Activated CD4-positive, alpha-beta T cell treated with anti-CD3 and anti-CD28 coated beads for 1 hour (primary cell): ENCODE data around the gene ABCB1.
"Not testable (repeated sequence)": the region's sequence is repeated elsewhere in the genome, so short reads cannot be mapped to it uniquely, and the experiment has no call there.

ENCODE experiments used
- DNase-seq: peaks from one replicate; pipeline ENCODE4 v3.0.0-alpha.2; 2020

ABCB1 gene

DNA sequence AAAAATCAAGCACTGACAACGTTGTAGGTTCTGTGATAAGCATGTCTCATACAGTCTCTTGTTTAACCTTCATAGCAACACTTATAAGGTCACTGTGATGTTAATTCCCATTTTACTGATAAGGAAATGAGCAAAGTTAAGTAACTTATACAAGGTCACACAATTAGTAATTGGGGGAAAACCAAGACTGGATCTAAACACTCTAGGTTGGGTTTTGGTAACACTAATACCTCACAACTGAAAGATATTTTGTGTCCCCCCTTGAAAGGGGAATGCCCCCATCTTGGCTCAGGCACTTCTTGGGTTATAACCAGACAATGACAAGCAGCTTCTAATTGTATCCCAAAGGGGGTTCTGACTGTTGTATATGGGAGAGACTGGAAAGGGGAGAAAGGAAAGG is 89.2 kb downstream of the ABCB1 start:
- no peak for DNase-seq

DNA sequence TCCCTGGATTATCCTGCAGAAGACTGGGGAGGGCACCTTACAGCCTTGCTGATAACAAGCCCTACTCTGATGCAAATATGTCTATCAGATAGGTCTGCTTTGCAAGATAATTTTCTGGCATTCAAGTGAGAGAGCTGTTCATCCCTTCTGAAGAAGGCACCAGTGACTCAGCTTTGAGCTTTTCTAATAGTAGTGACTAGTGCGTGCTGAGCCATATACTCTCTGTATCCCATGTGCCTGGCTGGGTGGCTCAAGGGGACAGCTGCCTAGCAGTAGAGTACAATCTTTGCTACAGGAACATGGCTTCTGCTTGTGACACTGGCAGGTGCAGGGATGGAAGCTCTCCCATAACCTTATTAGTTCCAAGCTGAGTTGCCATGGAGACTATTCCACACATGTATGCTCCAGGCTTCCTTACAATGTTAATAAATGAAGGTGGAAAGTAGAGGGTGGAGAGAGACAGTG is 90.2 kb downstream of the ABCB1 start:
- no peak for DNase-seq

DNA sequence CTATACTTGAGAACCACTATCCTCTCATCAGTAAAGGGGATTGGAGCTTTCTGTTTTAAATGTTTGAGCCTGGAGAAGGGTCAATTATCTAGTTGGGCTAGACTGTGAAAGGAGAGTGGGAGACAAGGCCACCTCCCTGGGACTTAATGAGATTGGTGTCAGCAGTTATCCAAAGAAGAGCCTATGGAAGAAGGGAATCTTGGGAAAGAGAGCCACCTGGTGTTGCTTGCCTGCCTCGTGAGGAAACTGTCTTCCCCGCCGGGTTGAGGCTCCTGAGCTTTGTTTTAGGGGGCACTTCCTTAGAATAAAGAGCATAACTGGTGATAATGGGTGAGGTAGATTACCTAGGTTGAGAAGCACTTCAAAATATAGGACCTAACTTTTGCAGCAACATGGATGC is 93.2 kb downstream of the ABCB1 start:
- no peak for DNase-seq

DNA sequence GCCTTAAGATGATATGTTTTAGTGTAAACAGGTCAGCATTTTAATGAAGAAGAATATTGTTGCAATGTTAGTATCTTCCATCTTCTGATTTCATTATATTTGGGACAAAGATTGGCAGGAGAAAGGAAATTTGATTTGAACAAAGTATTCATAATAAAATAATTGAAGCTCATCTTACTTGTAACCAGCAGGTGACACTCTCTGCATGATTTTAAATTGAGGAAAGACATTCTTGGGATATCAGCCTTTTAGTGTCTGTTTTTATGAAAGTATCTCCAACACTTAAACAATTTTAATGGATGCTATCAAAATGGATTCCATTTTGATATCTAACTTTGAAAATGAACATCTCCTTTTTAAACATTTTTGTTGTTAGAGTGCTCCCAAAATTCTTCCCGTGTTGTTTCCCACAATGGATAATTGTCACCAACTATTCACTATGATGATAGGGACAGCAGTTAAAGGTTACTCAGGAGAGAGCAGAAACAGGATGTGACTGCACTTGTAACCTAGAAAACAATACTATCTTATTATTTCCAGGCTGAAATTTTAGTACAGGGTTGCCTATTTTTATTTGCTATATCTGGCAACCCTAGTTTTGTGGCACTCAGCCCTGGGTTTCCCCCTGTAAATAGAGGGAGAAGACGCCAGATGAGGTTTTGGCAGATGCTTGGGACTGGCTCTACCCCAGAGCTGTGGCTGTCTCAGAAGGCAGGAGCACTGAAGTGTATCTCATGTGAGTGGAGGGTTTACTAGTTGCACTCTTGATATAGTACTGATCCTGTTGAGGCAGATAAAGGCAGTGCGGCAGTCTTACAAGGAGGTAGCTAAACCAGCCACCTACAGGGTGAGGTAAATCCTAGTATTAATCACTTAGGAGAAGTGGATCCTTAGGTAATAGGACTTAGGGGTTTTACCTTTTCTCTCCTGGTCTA is 94.2 kb downstream of the ABCB1 start:
- DNase-seq, result no peak

DNA sequence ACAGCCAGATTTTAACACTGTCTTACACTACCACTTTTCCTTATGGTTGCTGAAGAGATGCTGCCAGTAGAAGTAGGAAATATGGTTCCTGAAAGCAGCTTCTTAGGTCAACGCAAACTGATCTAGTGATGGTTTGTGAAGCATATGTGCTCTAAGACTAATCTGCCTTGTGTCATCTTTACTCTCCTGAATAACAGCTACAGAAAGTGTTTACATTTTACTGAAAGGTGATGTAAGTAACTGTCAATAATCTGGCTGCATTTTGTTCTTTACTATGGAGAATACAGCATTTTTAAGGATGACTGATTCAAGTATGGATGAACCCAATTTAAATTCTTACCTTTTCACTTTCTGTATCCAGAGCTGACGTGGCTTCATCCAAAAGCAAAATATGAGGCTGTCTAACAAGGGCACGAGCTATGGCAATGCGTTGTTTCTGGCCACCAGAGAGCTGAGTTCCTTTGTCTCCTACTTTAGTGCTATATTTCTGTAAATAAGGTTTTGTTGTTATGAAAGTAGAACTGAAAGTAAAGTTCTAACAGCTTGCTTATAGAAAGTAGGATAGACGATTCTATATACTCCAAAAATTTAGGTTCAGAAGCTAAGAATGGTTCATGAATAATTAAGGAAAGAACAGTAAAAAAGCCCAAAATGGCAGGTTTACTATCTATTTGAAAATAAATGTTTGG is 95.0 kb downstream of the ABCB1 start:
- no peak for DNase-seq

DNA sequence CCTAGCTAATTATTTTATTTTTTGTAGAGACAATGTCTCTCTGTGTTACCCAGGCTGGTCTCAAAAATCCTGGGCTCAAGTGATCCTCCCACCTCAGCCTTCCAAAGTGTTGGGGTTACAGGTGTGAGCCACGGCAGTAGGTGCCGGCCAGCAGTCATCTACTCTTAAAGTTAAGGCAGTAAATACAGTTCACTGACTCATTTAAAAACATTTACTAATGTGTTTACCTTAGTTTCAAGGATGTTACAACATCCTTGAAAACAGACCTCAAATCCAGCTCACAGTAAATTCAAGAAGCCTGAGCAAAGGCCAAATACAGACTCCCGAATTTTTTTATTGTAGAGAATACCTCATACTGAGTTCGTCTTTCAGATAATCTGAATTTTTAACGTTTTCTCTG is 95.6 kb downstream of the ABCB1 start:
- DNase-seq, result no peak

DNA sequence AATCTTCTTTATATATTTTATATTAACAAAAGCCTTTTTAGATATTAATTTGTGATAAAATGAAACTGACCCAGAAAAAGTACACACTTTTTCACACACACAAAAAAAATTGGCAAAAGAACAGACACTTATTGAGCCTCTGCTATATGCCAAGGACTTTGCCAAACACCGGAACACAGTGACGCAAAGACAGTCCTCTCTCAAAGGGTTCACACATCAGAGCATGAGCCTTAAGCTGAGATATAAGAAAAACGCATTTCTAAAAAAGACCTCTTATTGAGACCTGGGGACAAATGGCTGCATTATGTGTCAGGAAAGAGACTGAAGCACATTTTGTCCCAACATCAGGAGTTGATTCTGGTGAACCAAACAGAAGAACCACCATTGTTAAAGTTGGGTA is 101.2 kb downstream of the ABCB1 start:
- DNase-seq, result no peak

DNA sequence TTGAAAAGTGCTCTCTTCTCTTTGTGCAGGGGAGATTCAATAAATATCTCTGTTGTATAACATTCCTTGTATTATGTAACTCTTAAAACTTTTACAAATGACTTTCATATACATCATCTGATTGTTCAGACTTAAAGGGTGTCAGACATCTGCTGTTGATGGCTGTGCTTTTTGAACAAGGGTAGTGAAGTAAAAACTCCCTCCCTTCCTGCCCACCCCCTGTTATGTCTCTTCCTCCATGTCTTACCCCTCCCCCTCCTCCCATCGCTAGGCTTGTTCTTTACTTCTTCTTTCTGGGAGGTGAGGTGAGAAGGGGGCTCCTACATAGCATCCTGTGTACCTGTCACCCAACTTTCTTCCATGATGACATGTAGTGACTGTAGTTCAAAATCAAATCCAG is 101.8 kb downstream of the ABCB1 start:
- no peak for DNase-seq

DNA sequence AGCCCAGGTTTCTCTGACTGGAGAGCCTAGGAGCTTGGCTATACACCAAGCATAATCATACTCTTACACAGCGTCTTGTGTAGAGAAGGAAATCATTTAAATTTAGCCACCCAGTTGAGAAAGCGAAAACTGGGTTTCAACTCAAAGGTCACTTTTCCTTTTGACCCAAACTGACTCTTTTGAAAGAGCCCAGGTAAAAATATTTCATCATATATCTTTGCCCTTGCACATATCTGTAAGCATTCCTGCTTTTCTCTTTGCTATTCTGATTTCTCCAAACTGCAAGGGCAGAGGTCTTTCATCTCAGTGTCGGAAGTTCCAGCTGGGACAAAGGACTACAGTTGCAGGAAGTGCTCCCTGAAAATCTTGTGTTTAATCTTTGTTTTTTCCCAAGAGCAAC is 103.2 kb downstream of the ABCB1 start:
- no peak for DNase-seq

DNA sequence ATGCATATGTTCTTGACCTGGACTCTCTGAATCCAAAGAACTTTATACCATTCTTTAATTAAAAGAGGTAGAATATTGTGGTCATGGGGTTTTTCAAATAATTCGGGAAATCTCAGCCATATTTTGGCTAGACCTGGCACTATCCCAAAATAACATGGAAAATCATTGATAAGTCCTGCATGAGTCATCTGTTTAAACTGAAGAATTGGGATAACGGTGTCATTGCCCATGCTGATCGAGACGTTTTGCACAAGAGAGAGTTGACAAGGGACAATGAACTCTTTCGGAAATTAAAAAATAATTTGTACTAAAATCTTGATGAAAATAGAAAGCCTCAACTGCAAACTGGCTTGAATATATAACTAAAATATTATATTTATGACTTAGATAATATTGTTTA is 105.3 kb downstream of the ABCB1 start:
- DNase-seq, result no peak

DNA sequence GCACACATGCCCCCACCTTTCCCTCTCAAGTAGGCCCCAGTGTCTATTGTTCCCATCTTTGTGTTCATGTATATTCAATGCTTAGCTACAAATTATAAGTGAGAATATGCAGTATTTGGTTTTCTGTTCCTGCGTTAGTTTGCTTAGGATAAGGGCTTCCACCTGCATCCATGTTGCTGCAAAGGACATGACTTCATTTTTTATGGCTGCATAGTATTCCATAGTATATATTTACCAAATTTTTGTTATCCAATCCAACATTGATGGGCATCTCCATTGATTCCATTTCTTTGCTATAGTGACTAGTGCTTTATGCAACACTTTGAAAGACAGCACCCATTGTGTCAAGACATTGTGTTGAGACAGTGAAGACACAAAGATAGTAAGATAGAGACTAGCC is 106.2 kb downstream of the ABCB1 start:
- DNase-seq, result no peak

DNA sequence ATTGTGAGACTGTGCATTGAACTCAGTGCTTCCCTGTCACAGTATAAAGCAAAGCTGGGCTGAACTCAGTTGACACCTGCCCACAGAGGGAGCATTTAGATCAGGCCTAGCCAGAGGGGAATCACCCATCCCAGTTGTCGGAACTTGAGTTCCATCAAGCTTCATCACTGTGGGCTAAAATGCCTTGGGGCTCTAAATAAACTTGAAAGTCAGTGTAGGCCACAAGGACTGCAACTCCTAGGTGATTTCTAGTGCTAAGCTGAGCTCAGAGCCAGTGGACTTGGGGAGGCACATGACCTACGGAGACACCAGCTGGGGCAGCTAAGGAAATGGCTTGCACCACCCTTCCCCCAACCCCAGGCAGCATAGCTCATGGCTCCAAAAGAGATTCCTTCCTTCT is 117.6 kb downstream of the ABCB1 start:
- no peak for DNase-seq

DNA sequence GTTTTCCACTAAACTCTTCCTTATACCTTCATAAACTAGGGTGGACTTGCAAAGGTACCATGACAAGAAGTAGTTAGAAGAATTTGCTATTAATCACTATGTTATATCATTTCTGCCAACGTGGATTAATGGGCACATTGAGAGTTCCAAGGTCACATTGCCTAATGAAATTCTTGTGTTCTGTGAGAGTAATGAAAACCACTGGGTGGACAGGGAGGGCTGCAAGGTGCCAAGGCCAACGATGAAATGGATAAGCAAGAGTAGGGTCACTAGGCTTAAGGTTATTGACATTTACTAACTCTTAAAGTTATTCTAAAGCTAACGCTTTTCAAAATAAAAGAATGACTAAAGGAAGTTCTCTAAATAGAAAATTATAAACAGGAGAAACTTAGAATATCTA is 118.6 kb downstream of the ABCB1 start:
- no peak for DNase-seq

DNA sequence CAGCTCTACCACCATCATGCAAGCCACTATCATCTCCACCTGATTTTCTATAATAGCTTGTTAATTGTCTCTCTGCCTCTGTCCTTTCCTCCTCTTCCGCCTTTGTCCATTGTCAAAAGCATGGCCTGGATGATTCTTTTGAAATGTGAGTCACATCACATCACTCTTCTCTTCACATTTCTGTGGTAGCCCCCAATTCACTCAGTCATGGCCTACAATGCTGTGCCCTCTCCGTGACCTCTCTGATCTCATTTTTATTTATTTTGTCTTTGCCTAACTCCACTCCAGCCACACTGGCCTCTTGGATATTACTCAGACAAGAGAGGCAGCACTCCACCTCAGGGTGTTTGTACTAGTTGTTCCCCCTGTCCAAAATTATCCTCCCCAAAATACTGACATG is 120.3 kb downstream of the ABCB1 start:
- no peak for DNase-seq

DNA sequence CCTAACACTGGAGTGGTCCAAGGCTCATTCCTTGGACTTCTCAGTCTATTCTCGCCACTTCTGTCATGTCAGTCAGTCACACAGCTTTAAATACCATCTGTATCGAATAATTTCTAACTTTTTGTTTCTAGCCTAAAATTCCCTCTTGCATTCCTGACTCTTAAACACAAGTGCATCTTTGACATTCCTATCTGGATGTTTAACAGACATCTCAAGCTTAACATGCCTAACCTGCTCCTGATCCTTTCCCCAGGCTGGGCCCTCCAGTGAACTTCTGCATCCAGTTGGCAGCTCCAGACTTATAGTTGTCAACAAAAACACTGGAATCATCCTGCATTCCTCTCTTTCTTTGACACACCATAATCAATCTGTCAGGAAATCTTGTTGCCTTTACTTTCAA is 120.7 kb downstream of the ABCB1 start:
- no peak for DNase-seq

DNA sequence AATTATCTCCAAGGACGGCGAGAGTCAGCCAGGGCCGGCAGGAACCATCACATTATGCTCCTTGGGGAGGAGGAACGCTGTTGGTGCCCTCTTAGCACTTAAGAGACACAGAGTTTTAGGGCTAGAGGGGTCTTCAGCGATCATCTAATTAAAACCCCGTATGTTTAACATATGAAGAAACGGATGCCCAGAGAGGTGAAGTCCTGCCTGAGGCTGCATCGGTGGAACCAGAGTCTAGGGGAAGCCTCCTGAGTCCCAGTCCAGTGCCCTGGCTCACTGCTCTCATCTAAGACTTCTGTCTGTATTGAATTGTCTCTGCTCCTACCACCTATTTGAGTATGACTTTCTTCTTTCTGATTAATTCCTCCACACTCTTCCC is 124.5 kb downstream of the ABCB1 start:
- DNase-seq, result no peak

DNA sequence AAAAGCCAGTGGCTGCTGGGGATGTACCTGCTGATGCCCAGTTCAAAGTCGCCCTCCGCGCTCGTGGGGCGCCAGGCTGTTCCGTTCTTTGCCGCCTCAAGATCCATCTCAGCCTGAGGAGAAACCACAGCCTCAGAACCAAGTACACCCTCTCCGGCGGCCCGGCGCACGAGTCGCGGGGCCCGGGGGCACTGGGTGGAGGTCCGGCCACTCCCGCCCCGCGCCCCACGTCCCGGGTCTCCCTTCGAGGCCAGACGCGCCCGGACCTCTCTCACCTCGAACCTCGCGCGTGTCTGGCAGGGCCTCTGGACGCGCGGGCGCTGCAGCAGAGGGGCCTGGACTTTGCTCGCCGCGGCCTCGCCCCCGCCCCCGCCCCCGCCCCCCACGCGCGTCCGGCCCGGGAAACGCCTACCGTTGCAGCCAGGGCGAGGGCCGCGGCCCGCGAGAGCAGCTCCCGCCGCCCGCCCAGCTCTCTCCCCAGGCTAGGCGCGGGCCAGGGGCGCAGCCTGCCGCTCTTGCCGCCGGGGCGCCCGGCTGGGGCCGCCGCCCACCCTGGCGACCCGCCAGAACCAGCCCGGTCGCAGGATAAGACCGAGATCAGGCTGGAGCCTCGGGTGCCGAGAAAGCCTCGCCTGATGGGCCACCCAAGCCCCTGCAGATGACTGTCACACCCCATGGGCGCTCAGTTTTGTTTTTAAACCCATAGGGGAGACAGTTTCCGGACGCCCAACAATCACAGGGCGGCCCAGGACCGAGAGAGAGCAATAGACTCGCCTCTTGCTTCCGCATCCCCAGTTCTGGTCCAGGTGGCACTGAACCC is 125.1 kb downstream of the ABCB1 start, which contains the start of gene ABCB4:
Gene ABCB4, minus strand, starts transcription at position 322 of the 820 bp plus-strand sequence. Its CDS starts 215 bp downstream, at position 107.
- no peak for DNase-seq

DNA sequence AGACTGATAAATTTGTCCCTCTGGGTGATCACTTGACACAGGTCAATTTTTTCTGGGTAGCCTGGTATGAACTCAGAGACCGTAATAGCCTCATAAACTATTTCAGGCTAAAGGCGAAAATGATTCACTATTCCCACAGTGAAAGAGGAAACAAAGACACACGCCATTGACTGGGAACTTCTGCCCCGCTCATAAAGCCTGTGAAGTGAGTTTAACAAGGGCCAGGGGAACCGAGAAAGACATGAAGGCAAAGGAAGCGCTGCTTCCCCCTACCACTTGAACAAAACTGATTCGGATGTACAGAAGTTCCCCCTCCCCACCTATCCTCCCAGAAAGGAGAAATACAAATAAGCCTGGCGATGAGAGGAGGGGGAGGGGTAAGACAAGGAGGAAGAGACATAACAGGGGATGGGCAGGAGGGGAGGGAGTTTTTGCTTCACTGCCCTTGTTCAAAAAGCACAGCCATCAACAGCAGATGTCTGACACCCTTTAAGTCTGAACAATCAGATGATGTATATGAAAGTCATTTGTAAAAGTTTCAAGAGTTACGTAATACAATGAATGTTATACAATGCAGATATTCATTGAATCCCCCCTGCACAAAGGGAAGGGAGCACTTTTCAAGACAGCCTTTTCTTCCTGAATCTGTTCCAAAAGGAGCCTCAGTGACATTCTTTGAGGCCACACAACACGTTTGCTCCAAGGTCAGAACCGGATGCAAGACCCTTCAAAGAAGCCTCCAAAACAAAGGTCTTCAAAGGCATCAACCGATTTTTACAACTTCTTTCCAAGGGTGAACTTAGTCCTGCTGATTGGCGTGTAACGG is 125.9 kb downstream of the ABCB1 start:
- DNase-seq, result no peak

DNA sequence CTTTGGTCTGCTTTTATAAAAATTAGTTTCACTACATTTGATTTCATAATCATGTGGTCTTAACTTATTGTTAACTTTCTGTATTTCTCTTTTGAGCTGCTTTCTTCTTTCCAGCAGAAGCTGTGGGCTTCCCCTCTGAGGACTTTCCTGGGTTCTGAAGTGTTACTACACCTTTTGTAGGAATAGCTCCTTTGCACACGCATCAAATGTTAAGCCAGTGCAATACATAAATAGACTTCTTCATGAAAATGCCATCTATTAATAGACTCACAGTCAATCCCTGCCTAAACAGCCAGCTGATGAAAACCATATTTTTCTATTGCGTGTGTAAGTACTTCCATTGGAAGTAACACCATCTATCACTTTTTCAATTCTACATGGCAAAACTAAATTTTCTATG is 126.7 kb downstream of the ABCB1 start:
- no peak for DNase-seq

DNA sequence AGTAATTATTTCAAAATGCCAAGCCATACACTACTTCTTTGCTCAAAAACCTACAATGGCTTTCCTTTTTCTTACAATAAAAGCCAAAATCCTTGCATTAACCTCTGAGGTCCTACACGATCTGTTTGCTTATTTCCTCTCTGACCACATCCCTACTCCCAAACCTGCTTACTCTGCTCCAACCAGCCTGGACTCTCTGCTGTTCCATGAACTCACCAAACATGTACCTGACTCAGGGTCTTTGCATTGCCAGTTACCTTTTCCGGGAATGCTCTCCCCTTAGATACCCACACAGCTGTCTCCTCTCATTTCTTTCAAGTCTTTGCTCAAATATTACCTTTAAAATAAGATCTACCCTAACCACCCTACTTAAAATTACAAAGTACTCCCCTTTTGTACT is 127.5 kb downstream of the ABCB1 start:
- no peak for DNase-seq

DNA sequence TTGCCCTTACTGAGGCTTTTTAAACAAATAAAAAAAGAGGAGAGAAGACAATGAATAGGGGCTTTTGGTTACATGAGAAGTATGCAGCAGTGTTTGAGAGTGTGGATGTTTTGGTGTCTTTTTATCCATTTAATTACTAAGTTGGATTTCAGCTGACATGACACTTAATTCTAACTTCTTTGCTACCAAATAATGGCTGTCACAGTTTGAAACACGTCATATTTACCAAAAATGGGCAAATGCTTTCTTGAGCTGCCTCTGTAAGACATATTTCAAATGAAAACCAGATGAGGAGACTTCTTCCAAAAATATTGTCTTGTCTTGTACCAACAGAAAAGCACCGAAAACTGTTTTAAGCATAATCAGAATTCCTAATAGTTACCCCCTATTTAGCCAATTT is 129.2 kb downstream of the ABCB1 start:
- DNase-seq, result no peak

DNA sequence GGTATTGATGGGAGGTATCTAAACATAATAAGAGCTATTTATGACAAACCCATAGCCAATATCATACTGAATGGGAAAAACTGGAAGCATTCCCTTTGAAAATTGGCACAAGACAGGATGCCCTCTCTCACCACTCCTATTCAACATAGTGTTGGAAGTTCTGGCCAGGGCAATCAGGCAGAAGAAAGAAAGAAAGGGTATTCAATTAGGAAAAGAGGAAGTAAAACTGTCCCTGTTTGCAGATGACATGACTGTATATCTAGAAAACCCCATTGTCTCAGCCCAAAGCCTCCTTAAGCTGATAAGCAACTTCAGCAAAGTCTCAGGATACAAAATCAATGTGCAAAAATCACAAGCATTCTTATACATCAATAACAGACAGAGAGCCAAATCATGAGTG is 131.5 kb downstream of the ABCB1 start:
- not testable (repeated sequence) for DNase-seq

DNA sequence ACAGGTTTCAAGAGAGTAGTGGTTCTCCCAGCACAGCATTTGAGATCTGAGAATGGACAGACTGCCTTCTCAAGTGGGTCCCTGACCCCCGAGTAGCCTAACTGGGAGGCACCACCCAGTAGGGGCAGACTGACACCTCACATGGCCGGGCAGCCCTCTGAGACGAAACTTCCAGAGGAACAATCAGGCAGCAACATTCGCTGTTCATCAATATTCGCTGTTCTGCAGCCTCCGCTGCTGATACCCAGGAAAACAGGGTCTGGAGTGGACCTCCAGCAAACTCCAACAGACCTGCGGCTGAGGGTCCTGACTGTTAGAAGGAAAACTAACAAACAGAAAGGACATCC is 135.2 kb downstream of the ABCB1 start:
- not testable (repeated sequence) for DNase-seq
